GM21515 (cell line): Measurements from ENCODE around the gene METRNL.
"Not testable (repeated sequence)": the region's sequence is repeated elsewhere in the genome, so short reads cannot be mapped to it uniquely, and the experiment has no call there.

ENCODE experiments used
- ATAC-seq: cut with Tn5 transposase; IDR thresholded peaks from one replicate; pipeline ENCODE4 v1.9.1; 2021; ENCODE audit not compliant: unreplicated experiment

METRNL gene

GRCh38 chr17:83051396-83052240 lies 27.8 kb upstream of the METRNL start:
- ATAC-seq = peak; percentile 87

DNA sequence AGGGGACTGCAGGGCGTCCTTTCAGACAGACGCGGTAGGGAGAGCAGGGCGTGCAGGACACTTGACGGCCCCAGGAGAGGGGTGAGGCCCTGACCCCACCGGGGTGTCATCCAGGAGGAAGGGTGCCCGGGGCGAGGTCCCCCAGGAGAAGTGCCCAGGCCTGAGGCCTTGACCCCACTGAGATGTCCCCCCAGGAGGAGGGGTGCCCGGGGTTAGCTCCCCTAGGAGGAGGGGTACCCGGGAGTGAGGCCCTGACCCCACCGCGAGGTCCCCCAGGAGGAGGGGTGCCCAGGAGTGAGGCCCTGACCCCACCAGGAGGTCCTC lies 27.2 kb upstream of the METRNL start:
- ATAC-seq = no peak

GRCh38 chr17:83053021-83053681 lies 26.3 kb upstream of the METRNL start:
- no peak for ATAC-seq

GRCh38 chr17:83053739-83054451 lies 25.5 kb upstream of the METRNL start:
- no peak for ATAC-seq

GRCh38 chr17:83054518-83055125 lies 24.8 kb upstream of the METRNL start:
- ATAC-seq = no peak

- not testable (repeated sequence) for ATAC-seq
Measured at GRCh38 chr17:83055176-83055575, 24.2 kb upstream of the METRNL start.

DNA sequence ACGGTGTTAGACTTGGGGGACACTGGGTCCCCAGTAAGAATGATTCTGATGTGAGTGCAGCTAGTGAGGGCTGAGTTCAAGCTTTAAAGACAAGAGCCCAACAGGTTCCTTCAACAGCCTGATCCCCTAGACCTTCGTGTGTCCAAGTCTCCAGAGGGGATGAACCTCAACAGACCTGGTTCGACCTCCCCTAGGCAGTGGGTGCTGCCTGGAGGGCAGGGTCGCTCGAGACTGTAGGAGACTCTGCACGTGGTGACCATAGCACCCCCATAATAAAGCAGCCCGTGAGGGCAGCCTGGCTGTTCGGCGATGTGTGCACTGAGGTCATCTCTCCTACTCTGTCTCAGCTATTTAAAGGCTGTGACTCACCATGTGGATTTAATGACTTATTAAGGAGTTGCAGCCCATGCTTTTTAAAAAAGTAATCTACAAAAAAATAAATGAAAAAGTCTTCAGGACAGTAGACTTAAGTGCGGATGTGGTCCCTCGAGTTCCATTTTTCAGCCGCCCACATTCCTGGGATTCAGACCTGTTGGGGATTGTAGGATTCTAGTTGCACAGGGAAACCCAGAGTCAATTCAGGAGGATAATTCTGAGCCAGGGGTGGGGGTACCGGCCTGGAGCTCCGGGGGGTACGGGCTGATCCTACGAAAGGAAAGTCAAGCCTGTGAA lies 23.4 kb upstream of the METRNL start:
- ATAC-seq = no peak

DNA sequence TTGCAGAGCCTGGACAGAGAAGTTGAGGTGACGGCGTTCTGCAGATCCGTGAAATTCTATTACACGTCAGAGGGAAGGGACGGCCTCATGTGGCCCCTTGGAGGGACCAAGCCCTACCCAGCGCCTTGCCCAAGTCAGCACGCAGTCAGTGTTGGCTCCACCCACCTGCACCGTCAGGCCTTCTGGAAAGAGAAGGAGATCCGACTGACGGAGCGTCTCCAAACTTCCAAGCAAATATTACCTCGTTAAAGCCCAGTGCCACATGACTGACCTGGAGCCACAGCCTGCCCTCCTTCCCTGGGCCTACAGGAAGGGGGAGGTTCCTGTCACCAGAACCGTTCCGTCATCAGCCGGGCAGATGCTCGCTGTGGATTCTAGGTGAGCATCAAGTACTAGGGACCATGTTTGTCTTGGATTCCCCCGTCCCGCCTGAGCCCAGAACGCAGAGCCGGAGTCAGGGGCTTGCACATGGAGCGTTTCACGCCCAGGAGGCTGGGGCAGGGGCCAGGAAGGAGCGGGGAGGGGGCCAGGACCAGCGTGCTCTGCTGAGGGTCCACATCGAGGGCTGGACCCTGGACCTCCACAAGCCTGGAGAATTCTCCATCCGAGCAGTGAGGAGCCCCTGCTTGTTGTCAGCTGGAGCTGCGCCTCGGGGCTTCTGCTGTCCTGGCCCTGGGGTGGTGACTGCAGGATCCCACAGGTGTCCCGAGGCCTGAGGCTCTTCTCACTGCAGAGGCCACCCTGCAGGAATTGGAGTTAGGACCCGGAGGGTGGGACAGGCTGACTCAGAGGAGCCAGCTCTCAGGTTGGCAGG lies 22.6 kb upstream of the METRNL start:
- no peak for ATAC-seq

GRCh38 chr17:83057397-83057761 lies 22.0 kb upstream of the METRNL start:
- no peak for ATAC-seq

DNA sequence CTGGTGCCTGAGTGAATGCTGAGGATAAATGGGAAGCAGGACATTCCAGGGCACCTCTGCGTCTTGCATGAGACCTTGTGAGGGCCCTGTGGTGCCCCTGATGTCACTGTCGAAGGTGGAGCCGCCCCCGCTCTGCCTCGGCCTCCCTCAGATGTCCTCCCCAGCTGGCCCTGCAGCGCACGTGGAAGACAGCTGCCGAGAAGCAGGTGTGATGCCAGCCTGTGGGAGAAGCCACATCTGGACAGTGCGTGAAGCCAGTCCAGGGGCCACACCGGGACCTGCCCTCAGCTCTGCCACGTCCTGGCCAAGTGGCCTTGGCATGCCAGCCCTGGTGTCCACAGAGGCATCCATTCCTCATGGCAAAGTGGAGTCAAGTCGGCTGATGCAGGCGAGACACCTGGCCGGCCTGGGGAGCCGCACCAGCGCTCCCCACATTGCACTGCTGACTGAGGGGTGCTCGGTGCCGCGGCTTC lies 21.6 kb upstream of the METRNL start:
- no peak for ATAC-seq

- no peak for ATAC-seq
Measured at GRCh38 chr17:83058266-83058798, 21.1 kb upstream of the METRNL start.

- no peak for ATAC-seq
Measured at GRCh38 chr17:83061586-83061985, 17.8 kb upstream of the METRNL start.

DNA sequence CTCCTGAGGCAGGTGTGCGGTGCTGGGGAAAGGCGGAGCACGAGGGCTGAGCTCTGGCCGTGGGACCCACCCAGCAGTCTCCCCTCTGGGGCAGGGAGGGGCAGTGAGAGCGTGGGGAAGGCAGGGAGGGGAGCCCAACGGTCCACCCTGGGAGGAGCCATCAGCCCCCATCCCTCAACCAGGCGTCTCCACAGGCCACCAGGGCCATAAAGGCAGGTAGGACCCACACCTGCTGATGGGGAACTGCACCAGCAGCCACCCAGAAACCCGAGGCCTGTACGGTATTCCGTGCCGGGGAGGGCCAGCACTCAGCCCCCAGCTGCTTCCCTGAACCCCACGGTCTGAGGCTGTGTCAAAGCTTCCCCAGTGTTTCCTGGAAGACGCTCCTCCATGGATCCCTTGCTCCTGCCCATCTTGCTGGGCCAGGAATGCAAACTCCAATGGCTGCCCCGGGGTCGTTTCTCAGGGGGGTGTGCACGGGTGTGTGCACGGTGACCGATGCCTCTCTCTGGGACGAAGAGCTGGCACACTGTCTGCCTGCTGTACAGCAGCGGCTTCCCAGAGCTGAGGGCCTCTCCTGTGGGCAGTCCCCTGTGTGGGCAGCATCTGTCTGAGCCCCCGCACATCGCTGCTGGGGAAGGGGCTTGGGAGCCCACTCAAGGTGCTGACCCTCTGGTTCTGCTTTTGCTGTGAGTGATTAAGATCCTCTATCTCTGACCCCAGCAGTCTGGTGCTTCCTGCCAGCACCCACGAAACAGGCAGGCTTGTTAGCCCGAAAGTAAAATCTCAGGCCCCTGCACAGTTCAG lies 17.2 kb upstream of the METRNL start:
- ATAC-seq = no peak

DNA sequence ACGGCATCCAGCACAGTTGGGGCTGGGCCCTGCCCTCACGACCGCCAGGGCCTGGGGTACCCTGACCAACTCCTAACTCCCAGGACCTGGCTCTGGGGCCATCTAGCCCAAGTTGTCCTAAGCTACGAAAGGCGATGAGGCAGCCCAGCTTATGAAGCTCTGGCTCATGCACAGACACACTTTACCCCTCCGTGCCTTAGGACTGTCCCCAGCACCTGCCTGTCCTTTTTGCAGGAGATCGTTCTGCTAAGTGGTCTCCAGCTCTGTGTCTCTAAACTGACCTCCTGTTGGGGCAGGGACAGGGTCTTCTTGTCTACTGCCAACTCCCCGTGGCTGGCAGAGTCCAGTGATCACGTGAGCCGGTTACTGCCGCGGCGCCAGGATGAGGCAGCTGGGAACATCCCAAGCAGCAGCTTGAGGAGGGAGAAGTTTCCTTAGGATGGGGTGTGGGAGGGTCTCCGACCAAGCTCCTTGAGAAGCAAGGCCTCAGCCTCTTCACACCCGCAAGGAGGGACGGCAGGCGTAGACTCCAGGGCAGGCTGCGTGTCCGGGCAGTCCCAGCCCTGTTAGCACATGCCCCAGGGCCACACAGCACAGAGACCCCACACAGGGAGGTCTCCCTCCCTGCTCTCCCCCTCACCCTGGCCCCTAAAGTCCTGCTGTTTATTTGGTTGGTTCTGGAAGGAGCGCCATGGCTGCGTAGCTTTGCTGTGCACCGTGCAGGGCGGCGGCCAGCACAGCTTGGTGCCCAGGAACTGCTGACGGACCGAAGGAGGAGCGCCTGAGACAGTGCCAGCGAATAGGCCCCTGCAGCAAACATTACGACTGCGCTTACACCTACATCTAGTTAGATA lies 16.4 kb upstream of the METRNL start:
- no peak for ATAC-seq

- ATAC-seq = no peak
Measured at GRCh38 chr17:83064021-83064731, 15.2 kb upstream of the METRNL start.

DNA sequence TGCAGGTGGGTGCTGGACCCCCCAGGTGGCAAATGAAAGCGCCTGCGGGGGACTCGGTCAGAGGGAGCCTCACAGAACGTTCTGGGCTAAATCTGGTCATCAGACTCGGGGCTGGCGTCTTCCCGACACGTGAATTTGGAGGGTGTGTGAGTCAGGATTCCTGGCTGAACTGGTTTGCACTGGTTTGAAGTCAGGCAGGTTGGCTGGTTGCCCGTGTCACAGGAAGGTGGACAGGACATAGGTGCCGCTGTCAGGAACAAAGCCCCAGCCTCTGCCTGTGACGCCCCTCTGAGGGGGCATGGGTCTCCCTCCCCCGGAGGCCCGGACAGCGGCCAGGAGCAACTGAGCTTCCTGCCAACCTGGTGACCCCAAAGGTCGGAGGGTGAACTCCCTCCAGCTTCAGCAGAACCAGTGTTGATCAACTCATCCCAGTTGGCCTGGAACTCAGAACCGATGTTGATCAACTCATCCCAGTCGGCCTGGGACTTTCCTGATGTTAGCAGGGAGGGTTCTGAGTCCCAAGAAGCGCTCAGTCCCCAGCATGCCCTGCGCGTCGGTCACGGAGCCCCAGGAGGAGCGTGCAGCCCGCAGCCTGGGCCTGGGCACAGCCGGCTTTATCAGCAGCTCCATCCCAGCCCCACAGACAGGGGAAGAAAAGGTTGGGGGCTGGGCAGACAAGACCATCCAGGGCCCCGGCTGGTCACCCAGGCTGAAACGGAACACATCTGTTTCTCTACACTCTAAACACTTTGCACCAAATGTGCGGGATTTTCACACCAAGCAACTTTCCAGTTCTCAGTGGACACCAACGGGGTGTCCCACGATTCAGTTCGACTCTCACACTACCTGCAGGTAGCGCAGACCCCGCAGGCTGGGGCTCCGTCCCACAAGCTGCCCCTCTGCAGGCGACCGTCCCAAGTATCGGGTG lies 14.4 kb upstream of the METRNL start:
- no peak for ATAC-seq
